A673 (cell line): Measurements from ENCODE around the gene TSR1. TPM values are rescaled to one million over a fixed set of nuclear protein-coding genes. Genes with fewer than 3 reads are reported as not detected.

Experiments used
- BruUV-seq: library from RNA; stranded (reverse); fragments of 400-500 nt; replicated peaks from 2 replicates; lab custom pipeline; 2021; lab: Mats Ljungman, UMichigan
- CTCF ChIA-PET: fragments of 300-600 bp; sonication (Branson Sonifier 250); formaldehyde crosslinking; loops from one replicate; lab custom pipeline; 2022; ENCODE audit warnings: antibody characterized with exemption; lab: Charles Lee
- POLR2A ChIA-PET: fragments of 300-600 bp; sonication (Branson Sonifier 250); formaldehyde crosslinking; loops from one replicate; lab custom pipeline; 2022; ENCODE audit warnings: antibody characterized with exemption; ENCODE audit not compliant: low non-redundant PET; lab: Charles Lee
- DNase-seq: peaks from one replicate; pipeline ENCODE4 v3.0.0-alpha.2; 2015; ENCODE audit warnings: low spot score
- H3K27ac ChIP-seq: fragments of 200-600 bp; sonication (generic); 2 replicates; pipeline ENCODE4 v1.5.1; 2016; ENCODE audit warnings: mixed run types, low read depth, mild to moderate bottlenecking, mixed read lengths, antibody characterized with exemption, low read length; ENCODE audit not compliant: poor library complexity, severe bottlenecking
- H3K27me3 ChIP-seq: fragments of 200-600 bp; sonication (generic); replicated peaks from 2 replicates; pipeline ENCODE4 v1.6.1; 2017; ENCODE audit warnings: mixed run types, low read depth, mild to moderate bottlenecking, mixed read lengths, antibody characterized with exemption, low read length; ENCODE audit not compliant: insufficient read depth, poor library complexity
- H3K36me3 ChIP-seq: fragments of 200-600 bp; sonication (generic); 2 replicates; pipeline ENCODE4 v1.6.1; 2016; ENCODE audit warnings: mixed run types, mild to moderate bottlenecking, mixed read lengths, antibody characterized with exemption, low read length; ENCODE audit not compliant: insufficient read depth, poor library complexity, severe bottlenecking
- H3K4me1 ChIP-seq: fragments of 200-600 bp; sonication (generic); 2 replicates; pipeline ENCODE4 v1.6.1; 2017; ENCODE audit warnings: mixed run types, mild to moderate bottlenecking, mixed read lengths, antibody characterized with exemption, low read length; ENCODE audit not compliant: insufficient read depth, poor library complexity, severe bottlenecking
- H3K4me3 ChIP-seq: fragments of 200-600 bp; sonication (generic); 2 replicates; pipeline ENCODE4 v1.5.1; 2016; ENCODE audit warnings: low read depth, mixed run types, mild to moderate bottlenecking, mixed read lengths, low read length; ENCODE audit not compliant: poor library complexity, severe bottlenecking
- H3K9me3 ChIP-seq: fragments of 200-600 bp; sonication (generic); 2 replicates; pipeline ENCODE4 v1.6.1; 2016; ENCODE audit warnings: mixed run types, low read depth, mild to moderate bottlenecking, mixed read lengths, antibody characterized with exemption, low read length; ENCODE audit not compliant: poor library complexity, severe bottlenecking
- EZH2 ChIP-seq: fragments of 200-600 bp; sonication (generic); IDR thresholded peaks from 2 replicates; pipeline ENCODE4 v1.6.1; 2017; ENCODE audit warnings: borderline replicate concordance, low read depth, mild to moderate bottlenecking, mixed read lengths, antibody characterized with exemption, low read length; ENCODE audit not compliant: poor library complexity, severe bottlenecking
- intact Hi-C: fragments of 100-400 bp; cut with micrococcal nuclease; formaldehyde crosslinking; loops from one replicate; pipeline ENCODE4 v1.10.0; 2022; ENCODE audit not compliant: unreplicated experiment
- total RNA-seq: library from RNA; stranded (reverse); gene quantifications from 2 replicates; pipeline ENCODE4 v1.2.3, GENCODE V29; 2021
- TF ChIP-seq, protein P1 (sequence below): fragments of 300-800, 200-600 bp; sonication (generic); conservative IDR thresholded peaks from 2 replicates; pipeline ENCODE4 v1.5.1; 2017; ENCODE audit warnings: low read depth, mild to moderate bottlenecking, antibody characterized with exemption, low read length, moderate library complexity, mixed read lengths

TSR1 gene
- total RNA-seq, 1 experiment from 2014 or later: 91.0 TPM

DNA sequence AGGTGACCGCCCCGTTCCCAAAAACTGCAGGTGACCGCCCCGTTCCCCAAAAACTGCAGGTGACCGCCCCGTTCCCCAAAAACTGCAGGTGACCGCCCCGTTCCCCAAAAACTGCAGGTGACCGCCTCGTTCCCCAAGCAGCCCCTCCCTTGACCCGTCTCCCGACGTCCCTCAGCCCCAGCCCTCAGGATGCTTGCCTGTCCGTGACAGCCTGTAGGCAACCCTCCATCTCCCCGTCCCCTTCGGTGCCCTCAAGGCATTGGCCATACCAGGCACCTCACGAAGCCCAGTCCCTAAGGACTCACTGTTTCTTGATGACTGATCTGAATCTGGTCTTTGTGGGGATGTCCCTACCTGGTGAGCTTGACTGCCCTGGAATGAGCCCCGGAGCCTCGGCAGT lies 26.2 kb upstream of the TSR1 start:
- Histone ChIP-seq H3K9me3 (no peaks in the 10 kb centered on the region), H3K4me3 (no peak overlapping the region), H3K36me3 (peaks cover 4% of the 10 kb centered on the region), H3K27ac (no peak overlapping the region), H3K27me3 (no peaks in the 10 kb centered on the region), H3K4me1 (peaks cover 14% of the 10 kb centered on the region)
- TF ChIP-seq, protein P1, sequence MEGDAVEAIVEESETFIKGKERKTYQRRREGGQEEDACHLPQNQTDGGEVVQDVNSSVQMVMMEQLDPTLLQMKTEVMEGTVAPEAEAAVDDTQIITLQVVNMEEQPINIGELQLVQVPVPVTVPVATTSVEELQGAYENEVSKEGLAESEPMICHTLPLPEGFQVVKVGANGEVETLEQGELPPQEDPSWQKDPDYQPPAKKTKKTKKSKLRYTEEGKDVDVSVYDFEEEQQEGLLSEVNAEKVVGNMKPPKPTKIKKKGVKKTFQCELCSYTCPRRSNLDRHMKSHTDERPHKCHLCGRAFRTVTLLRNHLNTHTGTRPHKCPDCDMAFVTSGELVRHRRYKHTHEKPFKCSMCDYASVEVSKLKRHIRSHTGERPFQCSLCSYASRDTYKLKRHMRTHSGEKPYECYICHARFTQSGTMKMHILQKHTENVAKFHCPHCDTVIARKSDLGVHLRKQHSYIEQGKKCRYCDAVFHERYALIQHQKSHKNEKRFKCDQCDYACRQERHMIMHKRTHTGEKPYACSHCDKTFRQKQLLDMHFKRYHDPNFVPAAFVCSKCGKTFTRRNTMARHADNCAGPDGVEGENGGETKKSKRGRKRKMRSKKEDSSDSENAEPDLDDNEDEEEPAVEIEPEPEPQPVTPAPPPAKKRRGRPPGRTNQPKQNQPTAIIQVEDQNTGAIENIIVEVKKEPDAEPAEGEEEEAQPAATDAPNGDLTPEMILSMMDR: no peak
- no peak for TF ChIP-seq EZH2
- ChIA-PET CTCF (no interaction called here), POLR2A (no interaction called here)
- intact Hi-C loops: no loop called here
- no TSS peak for BruUV-seq
- no peak for DNase-seq

DNA sequence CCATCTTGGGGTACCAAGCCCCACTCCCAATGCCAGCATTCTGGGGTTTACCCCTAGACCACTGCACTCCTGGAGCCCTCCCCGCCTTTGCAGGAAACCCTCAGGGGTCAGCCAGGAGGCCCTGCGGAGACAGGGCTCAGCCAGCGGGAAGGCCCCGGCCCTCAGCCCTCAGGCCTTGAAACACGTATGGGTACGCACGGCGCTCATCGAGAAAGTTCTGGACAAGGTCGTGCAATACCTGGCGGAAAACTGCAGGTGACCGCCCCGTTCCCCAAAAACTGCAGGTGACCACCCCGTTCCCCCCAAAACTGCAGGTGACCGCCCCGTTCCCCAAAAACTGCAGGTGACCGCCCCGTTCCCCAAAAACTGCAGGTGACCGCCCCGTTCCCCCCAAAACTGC lies 25.8 kb upstream of the TSR1 start:
- Histone ChIP-seq H3K27me3 (no peaks in the 10 kb centered on the region), H3K4me3 (no peak overlapping the region), H3K9me3 (no peaks in the 10 kb centered on the region), H3K27ac (no peak overlapping the region), H3K36me3 (peaks cover 4% of the 10 kb centered on the region), H3K4me1 (peaks cover 14% of the 10 kb centered on the region)
- TF ChIP-seq EZH2: no peak
- no peak for DNase-seq
- POLR2A ChIA-PET: no interaction called here
- CTCF ChIA-PET: no interaction called here
- no TSS peak for BruUV-seq
- intact Hi-C loops: no loop called here

DNA sequence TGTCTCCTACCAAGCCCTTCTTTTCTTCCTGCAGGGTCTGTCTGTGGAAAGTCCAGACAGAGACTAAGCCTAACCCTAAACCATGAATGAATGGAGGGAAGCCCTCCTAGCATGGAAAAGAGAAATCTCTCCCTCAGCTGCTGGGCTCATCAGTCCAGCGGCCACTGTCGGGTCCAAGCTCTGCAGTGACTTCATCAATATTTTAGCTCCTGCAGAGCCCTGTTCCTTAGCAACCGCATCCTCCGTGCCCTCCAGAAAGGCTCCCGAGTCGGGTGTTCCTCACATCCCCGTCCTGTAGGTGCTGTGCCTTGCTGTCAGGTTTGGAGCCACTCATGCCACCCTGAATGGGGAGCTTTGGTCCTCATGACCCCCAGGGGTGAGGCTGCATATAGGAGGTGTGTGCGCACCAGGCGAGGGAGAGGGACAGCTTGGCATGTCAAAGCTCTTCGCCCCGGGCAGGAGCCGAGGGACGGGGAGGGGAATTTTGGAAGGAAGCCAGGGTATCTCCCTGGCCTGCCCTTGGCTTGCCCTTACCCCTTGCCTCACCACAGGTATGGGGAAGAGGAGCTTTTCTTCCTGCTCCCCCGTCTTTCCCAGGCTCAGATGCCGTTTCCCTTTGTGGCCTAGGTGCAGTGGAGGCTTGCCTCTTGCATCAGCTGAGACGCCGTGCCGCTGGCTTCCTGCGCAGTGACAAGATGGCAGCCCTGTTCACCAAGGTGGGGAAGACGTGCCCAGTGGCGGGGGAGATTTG lies 24.9 kb upstream of the TSR1 start:
- H3K4me1 ChIP-seq: peaks cover 14% of the 10 kb centered on the region
- peaks cover 4% of the 10 kb centered on the region for H3K36me3 ChIP-seq
- no peak overlapping the region for H3K27ac ChIP-seq
- DNase-seq: no peak
- TF ChIP-seq EZH2: no peak
- TF ChIP-seq, protein P1: no peak
- ChIA-PET POLR2A (no interaction called here), CTCF (interaction anchor here (1.5 kb wide), 1 partner anchor 21 kb away, joined by 5 read pairs; no protein-coding TSS in a partner anchor)
- intact Hi-C loops: no loop called here
- H3K4me3 ChIP-seq: no peak overlapping the region
- no peaks in the 10 kb centered on the region for H3K9me3 ChIP-seq
- no peaks in the 10 kb centered on the region for H3K27me3 ChIP-seq
- no TSS peak for BruUV-seq

DNA sequence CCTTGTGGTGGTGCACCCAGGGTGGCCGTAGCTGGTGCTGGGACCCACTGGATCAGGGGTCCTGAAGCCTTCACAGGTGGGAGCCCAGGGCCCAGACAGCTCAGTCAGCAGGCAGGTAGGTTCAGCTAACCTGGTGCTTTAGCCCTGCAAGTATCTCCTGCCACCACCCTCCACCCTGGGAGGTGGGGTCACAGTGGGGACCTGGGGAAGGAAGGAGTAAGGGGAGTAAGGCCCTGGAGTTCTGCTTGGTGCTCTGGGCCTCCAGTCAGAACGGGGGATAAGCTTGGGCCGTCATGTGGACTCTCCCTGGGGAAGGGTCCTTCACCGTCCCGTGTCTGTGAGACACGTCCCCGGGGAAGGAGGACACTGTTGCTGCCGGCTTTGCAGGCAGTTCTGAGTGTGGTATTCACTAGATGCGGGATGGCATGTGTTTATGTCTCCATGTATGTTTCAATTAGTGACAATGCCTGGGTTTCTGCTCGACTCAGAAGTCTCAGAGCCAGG lies 21.7 kb upstream of the TSR1 start:
- DNase-seq: no peak
- intact Hi-C loops: no loop called here
- no TSS peak for BruUV-seq
- no peak for TF ChIP-seq EZH2
- TF ChIP-seq, protein P1: no peak
- Histone ChIP-seq H3K27ac (no peak overlapping the region), H3K4me3 (no peak overlapping the region), H3K4me1 (peaks cover 14% of the 10 kb centered on the region), H3K9me3 (no peaks in the 10 kb centered on the region), H3K36me3 (no peaks in the 10 kb centered on the region), H3K27me3 (no peaks in the 10 kb centered on the region)
- CTCF ChIA-PET: no interaction called here
- POLR2A ChIA-PET: no interaction called here
